Smooth muscle cell (in vitro differentiated cells): ENCODE measurements around the gene RERG. TPM values are rescaled to one million over a fixed set of nuclear protein-coding genes. Genes with fewer than 3 reads are reported as not detected.
"Not testable (repeated sequence)": the region's sequence is repeated elsewhere in the genome, so short reads cannot be mapped to it uniquely, and the experiment has no call there.

Experiments
- DNase-seq: peaks from one replicate; lab custom pipeline; 2025; ENCODE audit not compliant: unreplicated experiment; lab: John Stamatoyannopoulos, UW
- H2AFZ ChIP-seq: fragments of 200-600 bp; sonication (generic); 2 replicates; pipeline ENCODE4 v1.6.0; 2016; ENCODE audit warnings: antibody characterized with exemption, low read depth, mild to moderate bottlenecking
- H3F3A ChIP-seq: fragments of 200-600 bp; sonication (generic); 2 replicates; pipeline ENCODE4 v1.6.0; 2017; ENCODE audit warnings: antibody characterized with exemption, low read depth
- H3K27ac ChIP-seq: fragments of 200-600 bp; sonication (generic); 2 replicates; pipeline ENCODE4 v1.5.1; 2016; ENCODE audit warnings: low read depth, mild to moderate bottlenecking
- H3K27me3 ChIP-seq: fragments of 200-600 bp; sonication (generic); 2 replicates; pipeline ENCODE4 v1.6.1; 2016; ENCODE audit warnings: low read depth, mild to moderate bottlenecking
- H3K36me3 ChIP-seq: fragments of 200-600 bp; sonication (generic); 2 replicates; pipeline ENCODE4 v1.5.1; 2016; ENCODE audit warnings: low read depth
- H3K4me1 ChIP-seq: fragments of 200-600 bp; sonication (generic); 2 replicates; pipeline ENCODE4 v1.5.1; 2016; ENCODE audit warnings: low read depth
- H3K4me2 ChIP-seq: fragments of 200-600 bp; sonication (generic); 2 replicates; pipeline ENCODE4 v1.6.0; 2016; ENCODE audit warnings: mild to moderate bottlenecking
- H3K4me3 ChIP-seq: fragments of 200-600 bp; sonication (generic); 2 replicates; pipeline ENCODE4 v1.5.1; 2016; ENCODE audit warnings: mild to moderate bottlenecking
- H3K79me2 ChIP-seq: fragments of 200-600 bp; sonication (generic); 2 replicates; pipeline ENCODE4 v1.6.0; 2016; ENCODE audit warnings: low read depth, mild to moderate bottlenecking
- H3K9ac ChIP-seq: fragments of 200-600 bp; sonication (generic); 2 replicates; pipeline ENCODE4 v1.6.0; 2016; ENCODE audit warnings: low read depth
- H3K9me3 ChIP-seq: fragments of 200-600 bp; sonication (generic); replicated peaks from 2 replicates; pipeline ENCODE4 v1.5.1; 2016; ENCODE audit warnings: low read depth
- H4K20me1 ChIP-seq: fragments of 200-600 bp; sonication (generic); 2 replicates; pipeline ENCODE4 v1.6.0; 2016; ENCODE audit warnings: low read depth
- CTCF ChIP-seq: fragments of 200-600 bp; sonication (generic); IDR thresholded peaks from 2 replicates; pipeline ENCODE4 v1.5.1; 2017; ENCODE audit warnings: borderline replicate concordance, mild to moderate bottlenecking, antibody characterized with exemption; ENCODE audit not compliant: insufficient read depth, poor library complexity, severe bottlenecking
- WGBS: methylation state at CpG from one replicate; pipeline ENCODE4 v1.1.7; 2016; ENCODE audit warnings: low lambda C conversion rate; 5-methylcytosine and 5-hydroxymethylcytosine counted together
- polyA plus RNA-seq: library from polyadenylated mRNA; unstranded; fragments of >200 nt; fragmentation: Nextera tagmentation; extraction: Ambion mirVana; gene quantifications from 2 replicates; pipeline ENCODE4 v1.2.1, GENCODE V29; 2016
- total RNA-seq: library from RNA; depleted of rRNA; stranded (reverse); fragments of >200 nt; gene quantifications from 2 replicates; pipeline ENCODE4 v1.2.3, GENCODE V29; 2014

Gene RERG
- total and polyA plus RNA-seq, 2 experiments from 2014 or later, result 0.04 TPM; not detected in 1

DNA sequence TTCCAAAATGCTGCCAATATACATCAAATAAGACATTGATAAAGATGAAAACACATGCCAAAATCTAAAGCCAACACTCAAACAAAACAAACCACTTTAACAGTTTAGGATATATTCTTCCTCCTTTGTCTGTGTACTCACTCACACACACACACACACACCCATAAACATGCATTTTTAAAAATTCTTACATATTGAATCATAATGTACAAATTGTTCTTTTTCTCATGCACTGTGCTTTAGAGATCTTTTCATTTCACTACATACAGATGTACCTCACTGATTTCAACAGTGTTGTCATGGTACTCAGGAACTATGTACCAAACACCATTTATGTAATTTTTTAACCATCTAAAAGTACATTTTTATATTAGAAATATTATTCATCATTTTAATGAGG, 9.5 kb upstream of the RERG start:
- Histone ChIP-seq H3K9me3 (no peaks in the 10 kb centered on the region), H3K27ac (no peak overlapping the region), H3K9ac (no peak overlapping the region), H3F3A (no peaks in the 10 kb centered on the region), H3K27me3 (peaks cover 53% of the 10 kb centered on the region), H2AFZ (no peak overlapping the region), H3K4me2 (no peak overlapping the region), H3K79me2 (no peaks in the 10 kb centered on the region), H3K36me3 (no peaks in the 10 kb centered on the region), H3K4me3 (no peak overlapping the region), H3K4me1 (no peaks in the 10 kb centered on the region), H4K20me1 (no peaks in the 10 kb centered on the region)
- no peak for DNase-seq
- TF ChIP-seq CTCF, result no peak

DNA sequence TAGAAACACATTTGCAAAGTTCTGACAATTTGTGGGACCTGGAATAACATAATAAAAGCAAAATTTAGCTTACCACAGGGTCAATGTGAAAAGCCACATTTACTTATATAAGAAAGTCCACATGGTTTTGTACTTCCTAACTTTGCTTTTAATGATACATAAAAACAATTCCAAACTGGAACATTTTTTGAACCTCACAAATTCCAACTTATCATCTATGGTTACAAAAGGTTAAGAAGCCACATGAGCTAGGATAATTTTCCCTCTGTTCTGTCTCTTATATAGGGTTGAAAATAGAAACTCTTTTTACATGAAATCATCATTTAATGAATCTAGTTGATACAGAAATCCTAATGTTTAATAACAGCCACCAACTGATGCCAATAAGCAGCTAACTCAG, 8.9 kb upstream of the RERG start:
- peaks cover 53% of the 10 kb centered on the region for H3K27me3 ChIP-seq

DNA sequence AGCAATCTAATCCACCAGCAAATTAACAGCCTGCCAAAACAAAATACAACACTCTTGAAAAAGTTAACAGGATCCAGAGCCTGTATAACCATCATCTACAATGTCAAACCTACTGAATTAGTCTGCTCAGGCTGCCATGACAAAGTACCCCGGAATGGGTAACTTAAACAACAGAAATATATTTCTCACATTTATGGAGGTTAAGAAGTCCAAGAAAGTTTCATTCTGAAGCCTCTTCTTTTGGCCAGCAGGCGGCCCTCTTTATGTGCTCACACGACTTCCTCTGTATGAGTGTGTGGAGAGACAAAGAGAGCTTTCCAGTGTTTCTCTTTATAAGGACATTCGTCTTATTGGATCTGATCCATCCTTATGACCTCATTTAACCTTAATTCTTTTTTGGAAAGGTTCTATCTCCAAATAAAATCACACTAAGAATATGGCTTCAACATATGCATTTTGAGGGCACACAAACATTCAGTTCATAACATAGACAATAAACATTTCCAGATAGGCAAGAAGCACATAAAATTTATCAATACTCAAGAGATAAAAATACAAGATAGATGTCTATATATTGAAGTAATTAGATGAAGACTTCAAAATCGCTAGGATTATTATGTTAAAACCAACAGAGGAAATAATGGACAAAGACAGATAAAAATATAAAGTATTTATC, 5.9 kb upstream of the RERG start:
- whole genome bisulfite sequencing, result 12% methylated on average over 5 of the region's 5 CpGs

More for the DNA sequence above, 8.9 kb upstream of the RERG start:
- H3K4me2 ChIP-seq, result no peak overlapping the region
- no peak overlapping the region for H3K4me3 ChIP-seq
- H3K36me3 ChIP-seq, result no peaks in the 10 kb centered on the region
- no peak for TF ChIP-seq CTCF
- H3K79me2 ChIP-seq, result no peaks in the 10 kb centered on the region
- H3K9ac ChIP-seq, result no peak overlapping the region
- no peaks in the 10 kb centered on the region for H3F3A ChIP-seq
- H3K27ac ChIP-seq, result no peak overlapping the region
- no peak for DNase-seq
- H3K9me3 ChIP-seq, result no peaks in the 10 kb centered on the region
- no peaks in the 10 kb centered on the region for H4K20me1 ChIP-seq
- H3K4me1 ChIP-seq, result no peaks in the 10 kb centered on the region
- H2AFZ ChIP-seq, result no peak overlapping the region

DNA sequence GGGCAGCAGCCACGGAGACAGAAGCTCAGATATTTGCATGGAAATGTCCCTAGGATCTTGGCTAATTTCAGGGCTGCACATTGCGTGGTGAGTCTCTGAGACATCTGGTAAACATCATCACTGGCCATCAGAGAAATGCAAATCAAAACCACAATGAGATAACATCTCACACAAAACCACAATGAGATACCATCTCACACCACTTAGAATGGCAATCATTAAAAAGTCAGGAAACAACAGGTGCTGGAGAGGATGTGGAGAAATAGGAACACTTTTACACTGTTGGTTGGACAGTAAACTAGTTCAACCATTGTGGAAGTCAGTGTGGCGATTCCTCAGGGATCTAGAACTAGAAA, 4.6 kb upstream of the RERG start:
- not testable (repeated sequence) for H3K79me2 ChIP-seq, H4K20me1 ChIP-seq, H3F3A ChIP-seq, H3K27ac ChIP-seq, H3K36me3 ChIP-seq, H3K4me3 ChIP-seq, DNase-seq, H3K9me3 ChIP-seq, H2AFZ ChIP-seq, H3K4me1 ChIP-seq, H3K9ac ChIP-seq, H3K4me2 ChIP-seq
- peaks cover 32% of the 10 kb centered on the region for H3K27me3 ChIP-seq
- WGBS, result 25% methylated on average over 2 of the region's 3 CpGs

More for the DNA sequence above, 5.9 kb upstream of the RERG start:
- Histone ChIP-seq H3K27ac (no peak overlapping the region), H4K20me1 (no peaks in the 10 kb centered on the region), H2AFZ (no peak overlapping the region), H3K4me1 (no peaks in the 10 kb centered on the region), H3K4me3 (no peak overlapping the region), H3F3A (no peaks in the 10 kb centered on the region), H3K9me3 (no peaks in the 10 kb centered on the region), H3K79me2 (no peaks in the 10 kb centered on the region), H3K9ac (no peak overlapping the region), H3K4me2 (no peak overlapping the region), H3K36me3 (no peaks in the 10 kb centered on the region), H3K27me3 (peaks cover 38% of the 10 kb centered on the region)
- no peak for DNase-seq
- TF ChIP-seq CTCF, result peak; percentile 62
